NCI-H748 (cell line): ENCODE data around the gene PEAK3.

Source experiments
- DNase-seq: peaks from one replicate; lab custom pipeline; 2025; ENCODE audit not compliant: unreplicated experiment; lab: John Stamatoyannopoulos, UW

PEAK3 gene

DNA sequence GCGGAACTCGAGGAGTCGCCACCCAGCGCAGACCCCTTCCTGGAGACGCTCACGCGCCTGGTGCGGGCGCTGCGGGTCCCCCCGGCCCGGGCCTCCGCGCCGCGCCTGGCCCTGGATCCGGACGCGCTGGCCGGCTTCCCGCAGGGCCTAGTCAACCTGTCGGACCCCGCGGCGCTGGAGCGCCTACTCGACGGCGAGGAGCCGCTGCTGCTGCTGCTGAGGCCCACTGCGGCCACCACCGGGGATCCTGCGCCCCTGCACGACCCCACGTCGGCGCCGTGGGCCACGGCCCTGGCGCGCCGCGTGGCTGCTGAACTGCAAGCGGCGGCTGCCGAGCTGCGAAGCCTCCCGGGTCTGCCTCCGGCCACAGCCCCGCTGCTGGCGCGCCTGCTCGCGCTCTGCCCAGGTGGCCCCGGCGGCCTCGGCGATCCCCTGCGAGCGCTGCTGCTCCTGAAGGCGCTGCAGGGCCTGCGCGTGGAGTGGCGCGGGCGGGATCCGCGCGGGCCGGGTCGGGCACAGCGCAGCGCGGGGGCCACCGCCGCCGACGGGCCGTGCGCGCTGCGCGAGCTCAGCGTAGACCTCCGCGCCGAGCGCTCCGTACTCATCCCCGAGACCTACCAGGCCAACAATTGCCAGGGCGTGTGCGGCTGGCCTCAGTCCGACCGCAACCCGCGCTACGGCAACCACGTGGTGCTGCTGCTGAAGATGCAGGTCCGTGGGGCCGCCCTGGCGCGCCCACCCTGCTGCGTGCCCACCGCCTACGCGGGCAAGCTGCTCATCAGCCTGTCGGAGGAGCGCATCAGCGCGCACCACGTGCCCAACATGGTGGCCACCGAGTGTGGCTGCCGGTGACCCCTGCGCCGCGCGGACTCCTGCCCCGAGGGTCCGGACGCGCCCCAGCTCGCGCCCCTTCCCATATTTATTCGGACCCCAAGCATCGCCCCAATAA, 30.6 kb downstream of the PEAK3 start:
- no peak for DNase-seq

- DNase-seq = no peak
These were observed 31.2 kb downstream of the PEAK3 start for GRCh38 chr19:2250766-2251105.

DNA sequence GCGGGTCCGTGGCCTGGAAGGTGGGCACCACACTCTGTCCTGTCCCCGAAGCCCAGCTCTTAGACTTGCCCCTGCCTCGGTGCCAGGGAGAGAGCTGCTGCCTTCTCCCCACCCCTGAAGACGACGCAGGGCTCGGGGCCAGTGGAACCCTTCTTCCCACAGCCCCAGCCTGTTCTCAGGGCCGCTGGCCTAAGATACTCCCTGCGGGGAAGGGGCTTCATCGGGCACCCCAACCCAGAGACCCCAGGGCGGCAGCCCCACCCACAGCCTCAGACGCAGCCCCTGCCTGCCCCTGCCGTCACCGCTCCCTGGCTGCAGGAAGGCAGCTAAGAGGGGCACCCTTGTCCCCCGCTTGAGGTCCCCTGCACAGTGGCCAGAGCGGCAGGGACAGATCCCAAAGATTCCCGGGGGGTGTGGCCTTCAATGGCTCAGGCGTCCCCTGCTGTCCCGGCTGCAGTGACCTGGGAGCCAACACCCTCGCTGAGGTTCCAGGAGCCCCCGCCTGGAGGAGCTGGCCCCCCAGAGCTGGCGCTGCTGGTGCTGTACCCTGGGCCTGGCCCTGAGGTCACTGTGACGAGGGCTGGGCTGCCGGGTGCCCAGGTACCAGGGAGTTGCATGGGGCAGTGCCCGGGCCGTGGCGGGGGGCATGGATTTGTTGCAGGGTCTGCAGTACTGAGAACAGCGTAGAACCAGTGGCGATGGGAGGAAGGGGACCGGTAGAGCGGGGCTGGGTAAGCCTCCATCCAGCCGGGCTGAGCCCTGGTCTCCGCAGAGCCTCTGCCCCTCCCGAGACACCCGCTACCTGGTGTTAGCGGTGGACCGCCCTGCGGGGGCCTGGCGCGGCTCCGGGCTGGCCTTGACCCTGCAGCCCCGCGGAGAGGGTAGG, 31.9 kb downstream of the PEAK3 start:
- no peak for DNase-seq

GRCh38 chr19:2249010-2249866, 32.7 kb downstream of the PEAK3 start, which contains the start of gene AMH:
AMH (plus strand) TSS chr19:2249323; CDS start chr19:2249333, 10 bp downstream.
- no peak for DNase-seq

GRCh38 chr19:2248136-2249009, 33.6 kb downstream of the PEAK3 start:
- DNase-seq = no peak

- DNase-seq = no peak
These were observed 34.4 kb downstream of the PEAK3 start for GRCh38 chr19:2247433-2248101.

- no peak for DNase-seq
These were observed 35.1 kb downstream of the PEAK3 start for GRCh38 chr19:2246801-2247361.

- no peak for DNase-seq
These were observed 35.9 kb downstream of the PEAK3 start for GRCh38 chr19:2246014-2246620.

DNA sequence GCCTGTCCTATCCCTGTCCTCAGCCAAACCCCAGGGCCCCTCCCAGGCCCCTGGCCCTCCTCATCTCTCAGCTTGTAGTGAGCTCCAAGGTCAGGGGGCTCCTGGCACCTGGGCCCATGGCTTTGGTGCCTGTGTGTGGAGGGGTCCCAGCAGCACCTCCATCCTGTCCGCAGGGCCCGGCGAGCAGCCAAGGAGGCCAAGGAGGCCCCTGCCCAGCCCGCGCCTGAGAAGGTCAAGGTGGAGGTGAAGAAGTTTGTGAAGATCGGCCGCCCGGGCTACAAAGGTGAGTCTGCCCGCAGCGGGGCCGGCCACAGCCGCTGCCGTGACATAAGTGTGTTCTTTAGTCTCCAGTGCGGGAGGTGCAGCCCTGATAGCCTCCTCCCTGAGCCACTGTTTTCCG, 36.7 kb downstream of the PEAK3 start:
- no peak for DNase-seq

GRCh38 chr19:2244486-2244885, 37.5 kb downstream of the PEAK3 start:
- no peak for DNase-seq

DNA sequence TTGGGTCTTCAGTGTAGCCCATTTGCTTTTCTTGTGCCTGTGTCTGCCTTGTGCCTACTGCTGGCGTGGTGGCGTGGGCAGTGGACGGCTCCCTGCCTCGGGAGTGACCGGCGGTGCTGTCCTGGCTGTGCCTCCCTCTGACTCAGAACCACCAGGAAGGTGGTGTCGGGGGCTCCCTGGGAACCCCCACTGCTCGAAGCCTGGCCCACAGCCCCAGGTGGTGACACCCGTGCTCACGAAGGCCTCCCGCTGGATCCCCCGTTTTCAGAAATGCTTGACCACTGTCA, 37.9 kb downstream of the PEAK3 start:
- DNase-seq = no peak

DNA sequence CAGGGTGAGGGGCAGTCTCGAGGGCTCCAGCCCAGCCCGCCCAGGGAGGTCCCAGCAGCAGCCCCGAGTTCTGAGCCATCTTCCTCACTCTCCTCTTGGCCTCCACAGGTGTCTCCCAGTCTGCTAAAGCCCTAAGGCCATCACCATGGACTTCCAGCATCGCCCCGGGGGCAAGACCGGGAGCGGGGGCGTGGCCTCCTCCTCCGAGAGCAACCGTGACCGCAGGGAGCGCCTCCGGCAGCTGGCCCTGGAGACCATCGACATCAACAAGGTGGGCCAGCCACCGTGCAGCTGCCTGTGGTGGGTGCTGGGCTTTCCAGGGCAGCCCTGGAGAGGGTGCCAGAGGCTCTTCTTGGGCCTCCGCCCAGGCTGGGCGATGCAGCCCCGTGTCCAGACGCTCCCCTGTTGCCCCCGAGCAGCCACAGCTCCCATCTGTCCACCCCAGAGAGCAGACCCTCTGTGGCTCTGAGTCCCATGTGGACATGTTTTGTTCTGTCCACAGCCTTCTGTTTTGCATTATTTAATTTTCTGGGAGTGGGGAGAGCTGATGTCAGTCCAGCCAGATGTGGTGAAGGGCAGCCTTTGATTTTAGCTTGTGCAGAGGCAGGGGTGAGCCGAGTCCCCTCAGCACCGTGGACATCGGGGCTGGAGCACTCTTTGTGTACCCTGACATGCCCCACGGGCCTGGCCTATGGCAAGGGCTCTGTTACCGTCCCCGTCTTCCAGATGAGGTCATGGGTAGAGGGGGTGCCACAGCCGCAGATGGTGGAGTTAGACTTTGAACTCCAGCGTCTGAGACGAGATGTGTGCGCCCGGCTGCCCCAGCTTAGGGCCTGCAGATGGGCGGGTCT, 38.5 kb downstream of the PEAK3 start:
- DNase-seq = no peak

GRCh38 chr19:2242816-2243215, 39.2 kb downstream of the PEAK3 start:
- no peak for DNase-seq

GRCh38 chr19:2242092-2242537, 39.9 kb downstream of the PEAK3 start:
- no peak for DNase-seq

GRCh38 chr19:2240881-2241760, 40.9 kb downstream of the PEAK3 start:
- no peak for DNase-seq

GRCh38 chr19:2239771-2240770, 41.9 kb downstream of the PEAK3 start:
- DNase-seq = no peak
